ENCODE measurements around the gene CYTH1.

The CYTH1 gene

GRCh38 chr17:78818152-78818846, 36.2 kb upstream of the CYTH1 start:
- no peak for DNase-seq (ENCODE audit: low read depth, low spot score)
- peaks cover 92% of the 10 kb centered on the region for H3K36me3 ChIP-seq (ENCODE audit: insufficient read depth, insufficient read length, low read length)
- TF ChIP-seq ZNF274 (IDR thresholded peaks at IDR 0.05; ENCODE audit: low read depth, low read length) = no peak
- no peak for TF ChIP-seq YY1 (IDR thresholded peaks at IDR 0.05; ENCODE audit: insufficient read depth, insufficient read length)
- TF ChIP-seq SUZ12 (IDR thresholded peaks at IDR 0.05; ENCODE audit: extremely low read depth, insufficient read depth, insufficient read length) = no peak

DNA sequence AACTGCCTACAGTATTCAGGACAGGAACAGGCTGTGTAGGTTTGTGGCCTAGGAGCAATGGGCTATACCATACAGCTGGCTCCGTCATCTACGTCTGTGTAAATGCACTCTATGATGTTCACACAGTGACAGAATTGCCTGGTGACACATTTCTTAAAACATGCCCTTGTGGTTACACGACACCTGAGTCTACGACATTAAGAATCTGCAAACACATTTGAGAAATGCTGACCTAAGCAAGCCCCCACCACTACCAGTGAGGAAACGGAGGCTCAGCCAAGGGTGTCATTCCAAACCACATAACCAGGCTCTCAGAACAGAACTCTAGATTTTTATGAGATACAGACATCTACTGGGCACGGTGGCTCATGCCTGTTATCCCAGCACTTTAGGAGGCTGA, 35.0 kb upstream of the CYTH1 start:
- no peaks in the 10 kb centered on the region for H3K9me3 ChIP-seq (ENCODE audit: insufficient read depth, low read length)
- no peak overlapping the region for H3K9ac ChIP-seq (ENCODE audit: insufficient read length, low read depth)
- no peak overlapping the region for H3K4me3 ChIP-seq (ENCODE audit: insufficient read length, low read depth)
- H3K36me3 ChIP-seq (ENCODE audit: insufficient read depth, insufficient read length, low read length) = peaks cover 87% of the 10 kb centered on the region
- H3K27me3 ChIP-seq (ENCODE audit: insufficient read depth, insufficient read length) = no peaks in the 10 kb centered on the region
- no peak for TF ChIP-seq SUZ12 (IDR thresholded peaks at IDR 0.05; ENCODE audit: extremely low read depth, insufficient read depth, insufficient read length)
- TF ChIP-seq ZNF274 (IDR thresholded peaks at IDR 0.05; ENCODE audit: low read depth, low read length) = no peak
- no peak for TF ChIP-seq YY1 (IDR thresholded peaks at IDR 0.05; ENCODE audit: insufficient read depth, insufficient read length)
- H3K4me1 ChIP-seq (ENCODE audit: insufficient read depth, insufficient read length) = peaks cover 6% of the 10 kb centered on the region
- DNase-seq (ENCODE audit: low read depth, low spot score) = no peak

More at GRCh38 chr17:78818152-78818846, 36.2 kb upstream of the CYTH1 start:
- no peaks in the 10 kb centered on the region for H3K9me3 ChIP-seq (ENCODE audit: insufficient read depth, low read length)
- H3K4me3 ChIP-seq (ENCODE audit: insufficient read length, low read depth) = no peak overlapping the region
- peaks cover 8% of the 10 kb centered on the region for H3K4me1 ChIP-seq (ENCODE audit: insufficient read depth, insufficient read length)
- no peaks in the 10 kb centered on the region for H3K27me3 ChIP-seq (ENCODE audit: insufficient read depth, insufficient read length)
- no peak overlapping the region for H3K9ac ChIP-seq (ENCODE audit: insufficient read length, low read depth)

DNA sequence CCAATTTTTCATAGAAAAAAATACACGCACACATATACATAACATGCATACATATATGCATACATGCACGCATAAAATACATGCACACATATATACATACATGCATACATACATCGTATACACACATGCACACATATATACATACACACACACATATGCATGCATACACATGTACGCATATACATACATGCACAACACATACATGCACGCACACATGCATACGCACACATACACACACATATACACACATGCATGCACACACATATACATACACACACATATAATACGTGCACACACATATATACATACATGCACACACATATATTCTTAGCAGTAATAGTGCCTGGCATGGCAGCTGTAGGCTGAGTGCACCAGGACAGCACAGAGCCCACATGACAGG, 33.6 kb upstream of the CYTH1 start:
- Histone ChIP-seq H3K4me1 (ENCODE audit: insufficient read depth, insufficient read length) (peaks cover 6% of the 10 kb centered on the region), H3K36me3 (ENCODE audit: insufficient read depth, insufficient read length, low read length) (peaks cover 89% of the 10 kb centered on the region), H3K9me3 (ENCODE audit: insufficient read depth, low read length) (no peaks in the 10 kb centered on the region), H3K9ac (ENCODE audit: insufficient read length, low read depth) (no peak overlapping the region), H3K4me3 (ENCODE audit: insufficient read length, low read depth) (no peak overlapping the region), H3K27me3 (ENCODE audit: insufficient read depth, insufficient read length) (no peaks in the 10 kb centered on the region)
- DNase-seq (ENCODE audit: low read depth, low spot score) = no peak
- TF ChIP-seq YY1 (IDR thresholded peaks at IDR 0.05; ENCODE audit: insufficient read depth, insufficient read length) (no peak), SUZ12 (IDR thresholded peaks at IDR 0.05; ENCODE audit: extremely low read depth, insufficient read depth, insufficient read length) (no peak), ZNF274 (IDR thresholded peaks at IDR 0.05; ENCODE audit: low read depth, low read length) (no peak)

GRCh38 chr17:78812855-78813254, 30.8 kb upstream of the CYTH1 start:
- TF ChIP-seq YY1 (IDR thresholded peaks at IDR 0.05; ENCODE audit: insufficient read depth, insufficient read length) (no peak), SUZ12 (IDR thresholded peaks at IDR 0.05; ENCODE audit: extremely low read depth, insufficient read depth, insufficient read length) (no peak), ZNF274 (IDR thresholded peaks at IDR 0.05; ENCODE audit: low read depth, low read length) (no peak)
- Histone ChIP-seq H3K9me3 (ENCODE audit: insufficient read depth, low read length) (no peaks in the 10 kb centered on the region), H3K9ac (ENCODE audit: insufficient read length, low read depth) (no peak overlapping the region), H3K4me1 (ENCODE audit: insufficient read depth, insufficient read length) (peaks cover 6% of the 10 kb centered on the region), H3K27me3 (ENCODE audit: insufficient read depth, insufficient read length) (no peaks in the 10 kb centered on the region), H3K36me3 (ENCODE audit: insufficient read depth, insufficient read length, low read length) (peaks cover 89% of the 10 kb centered on the region), H3K4me3 (ENCODE audit: insufficient read length, low read depth) (no peak overlapping the region)
- no peak for DNase-seq (ENCODE audit: low read depth, low spot score)

DNA sequence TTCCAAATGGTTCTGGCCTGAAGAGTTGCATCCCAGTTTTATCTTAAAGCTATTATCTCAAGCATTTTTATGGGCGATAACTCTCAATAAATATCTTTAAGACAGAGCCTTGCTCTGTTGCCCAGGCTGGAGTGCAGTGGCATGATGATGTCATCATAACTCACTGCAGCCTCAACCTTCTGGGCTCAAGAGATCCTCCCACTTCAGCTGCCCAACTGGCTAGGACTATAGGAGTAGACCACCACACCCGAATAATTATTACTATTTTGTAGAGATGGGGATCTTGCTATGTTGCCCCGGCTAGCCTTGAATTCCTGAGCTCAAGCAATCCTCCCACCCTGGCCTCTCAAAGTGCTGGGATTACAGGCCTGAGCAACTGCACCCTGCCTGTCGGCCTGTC, 26.1 kb upstream of the CYTH1 start:
- TF ChIP-seq YY1 (IDR thresholded peaks at IDR 0.05; ENCODE audit: insufficient read depth, insufficient read length) = no peak
- no peak for TF ChIP-seq ZNF274 (IDR thresholded peaks at IDR 0.05; ENCODE audit: low read depth, low read length)
- no peak for TF ChIP-seq SUZ12 (IDR thresholded peaks at IDR 0.05; ENCODE audit: extremely low read depth, insufficient read depth, insufficient read length)
- H3K27me3 ChIP-seq (ENCODE audit: insufficient read depth, insufficient read length) = no peaks in the 10 kb centered on the region
- H3K4me3 ChIP-seq (ENCODE audit: insufficient read length, low read depth) = no peak overlapping the region
- peaks cover 2% of the 10 kb centered on the region for H3K4me1 ChIP-seq (ENCODE audit: insufficient read depth, insufficient read length)
- no peak overlapping the region for H3K9ac ChIP-seq (ENCODE audit: insufficient read length, low read depth)
- DNase-seq (ENCODE audit: low read depth, low spot score) = no peak
- no peaks in the 10 kb centered on the region for H3K9me3 ChIP-seq (ENCODE audit: insufficient read depth, low read length)
- H3K36me3 ChIP-seq (ENCODE audit: insufficient read depth, insufficient read length, low read length) = peaks cover 88% of the 10 kb centered on the region

GRCh38 chr17:78806451-78806850, 24.4 kb upstream of the CYTH1 start:
- Histone ChIP-seq H3K9me3 (ENCODE audit: insufficient read depth, low read length) (no peaks in the 10 kb centered on the region), H3K9ac (ENCODE audit: insufficient read length, low read depth) (no peak overlapping the region), H3K4me3 (ENCODE audit: insufficient read length, low read depth) (no peak overlapping the region), H3K27me3 (ENCODE audit: insufficient read depth, insufficient read length) (no peaks in the 10 kb centered on the region), H3K4me1 (ENCODE audit: insufficient read depth, insufficient read length) (peaks cover 2% of the 10 kb centered on the region), H3K36me3 (ENCODE audit: insufficient read depth, insufficient read length, low read length) (peaks cover 93% of the 10 kb centered on the region)
- no peak for TF ChIP-seq YY1 (IDR thresholded peaks at IDR 0.05; ENCODE audit: insufficient read depth, insufficient read length)
- no peak for TF ChIP-seq SUZ12 (IDR thresholded peaks at IDR 0.05; ENCODE audit: extremely low read depth, insufficient read depth, insufficient read length)
- TF ChIP-seq ZNF274 (IDR thresholded peaks at IDR 0.05; ENCODE audit: low read depth, low read length) = no peak
- DNase-seq (ENCODE audit: low read depth, low spot score) = no peak

DNA sequence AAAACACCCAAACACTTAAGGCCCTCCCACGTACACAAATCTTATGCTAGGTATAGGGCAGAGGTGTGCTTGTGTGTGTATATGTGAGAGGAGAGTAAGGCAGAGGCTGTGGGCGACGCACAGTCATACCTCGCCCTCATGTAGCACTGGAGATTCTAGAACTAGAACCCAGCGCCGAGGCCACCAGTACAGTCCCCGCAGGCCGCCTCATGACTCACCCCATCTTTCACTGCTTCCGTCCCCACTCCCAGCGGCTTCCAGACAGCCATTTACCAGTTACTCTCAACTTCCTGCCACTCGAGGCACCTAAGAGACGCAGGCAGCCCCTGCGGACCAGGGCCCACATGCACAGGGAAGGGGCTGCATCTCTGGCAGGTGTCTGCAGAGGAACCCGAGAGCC, 23.2 kb upstream of the CYTH1 start:
- H3K27me3 ChIP-seq (ENCODE audit: insufficient read depth, insufficient read length) = no peaks in the 10 kb centered on the region
- H3K4me3 ChIP-seq (ENCODE audit: insufficient read length, low read depth) = no peak overlapping the region
- H3K4me1 ChIP-seq (ENCODE audit: insufficient read depth, insufficient read length) = peaks cover 2% of the 10 kb centered on the region
- peaks cover 90% of the 10 kb centered on the region for H3K36me3 ChIP-seq (ENCODE audit: insufficient read depth, insufficient read length, low read length)
- H3K9ac ChIP-seq (ENCODE audit: insufficient read length, low read depth) = no peak overlapping the region
- H3K9me3 ChIP-seq (ENCODE audit: insufficient read depth, low read length) = no peaks in the 10 kb centered on the region
- TF ChIP-seq ZNF274 (IDR thresholded peaks at IDR 0.05; ENCODE audit: low read depth, low read length) (no peak), YY1 (IDR thresholded peaks at IDR 0.05; ENCODE audit: insufficient read depth, insufficient read length) (no peak), SUZ12 (IDR thresholded peaks at IDR 0.05; ENCODE audit: extremely low read depth, insufficient read depth, insufficient read length) (no peak)
- no peak for DNase-seq (ENCODE audit: low read depth, low spot score)
